A673 (cell line): ENCODE data around the gene CACNB1. TPM values are rescaled to one million over a fixed set of nuclear protein-coding genes. Genes with fewer than 3 reads are reported as not detected.

Experiments
- BruUV-seq: library from RNA; stranded (reverse); fragments of 400-500 nt; replicated peaks from 2 replicates; lab custom pipeline; 2021; lab: Mats Ljungman, UMichigan
- CTCF ChIA-PET: fragments of 300-600 bp; sonication (Branson Sonifier 250); formaldehyde crosslinking; loops from one replicate; lab custom pipeline; 2022; ENCODE audit warnings: antibody characterized with exemption; lab: Charles Lee
- POLR2A ChIA-PET: fragments of 300-600 bp; sonication (Branson Sonifier 250); formaldehyde crosslinking; loops from one replicate; lab custom pipeline; 2022; ENCODE audit warnings: antibody characterized with exemption; ENCODE audit not compliant: low non-redundant PET; lab: Charles Lee
- DNase-seq: peaks from one replicate; pipeline ENCODE4 v3.0.0-alpha.2; 2015; ENCODE audit warnings: low spot score
- H3K27ac ChIP-seq: fragments of 200-600 bp; sonication (generic); 2 replicates; pipeline ENCODE4 v1.5.1; 2016; ENCODE audit warnings: mixed run types, low read depth, mild to moderate bottlenecking, mixed read lengths, antibody characterized with exemption, low read length; ENCODE audit not compliant: poor library complexity, severe bottlenecking
- H3K27me3 ChIP-seq: fragments of 200-600 bp; sonication (generic); replicated peaks from 2 replicates; pipeline ENCODE4 v1.6.1; 2017; ENCODE audit warnings: mixed run types, low read depth, mild to moderate bottlenecking, mixed read lengths, antibody characterized with exemption, low read length; ENCODE audit not compliant: insufficient read depth, poor library complexity
- H3K36me3 ChIP-seq: fragments of 200-600 bp; sonication (generic); 2 replicates; pipeline ENCODE4 v1.6.1; 2016; ENCODE audit warnings: mixed run types, mild to moderate bottlenecking, mixed read lengths, antibody characterized with exemption, low read length; ENCODE audit not compliant: insufficient read depth, poor library complexity, severe bottlenecking
- H3K4me1 ChIP-seq: fragments of 200-600 bp; sonication (generic); 2 replicates; pipeline ENCODE4 v1.6.1; 2017; ENCODE audit warnings: mixed run types, mild to moderate bottlenecking, mixed read lengths, antibody characterized with exemption, low read length; ENCODE audit not compliant: insufficient read depth, poor library complexity, severe bottlenecking
- H3K4me3 ChIP-seq: fragments of 200-600 bp; sonication (generic); 2 replicates; pipeline ENCODE4 v1.5.1; 2016; ENCODE audit warnings: low read depth, mixed run types, mild to moderate bottlenecking, mixed read lengths, low read length; ENCODE audit not compliant: poor library complexity, severe bottlenecking
- H3K9me3 ChIP-seq: fragments of 200-600 bp; sonication (generic); 2 replicates; pipeline ENCODE4 v1.6.1; 2016; ENCODE audit warnings: mixed run types, low read depth, mild to moderate bottlenecking, mixed read lengths, antibody characterized with exemption, low read length; ENCODE audit not compliant: poor library complexity, severe bottlenecking
- EZH2 ChIP-seq: fragments of 200-600 bp; sonication (generic); IDR thresholded peaks from 2 replicates; pipeline ENCODE4 v1.6.1; 2017; ENCODE audit warnings: borderline replicate concordance, low read depth, mild to moderate bottlenecking, mixed read lengths, antibody characterized with exemption, low read length; ENCODE audit not compliant: poor library complexity, severe bottlenecking
- intact Hi-C: fragments of 100-400 bp; cut with micrococcal nuclease; formaldehyde crosslinking; loops from one replicate; pipeline ENCODE4 v1.10.0; 2022; ENCODE audit not compliant: unreplicated experiment
- total RNA-seq: library from RNA; stranded (reverse); gene quantifications from 2 replicates; pipeline ENCODE4 v1.2.3, GENCODE V29; 2021
- TF ChIP-seq, protein P1 (sequence below): fragments of 300-800, 200-600 bp; sonication (generic); conservative IDR thresholded peaks from 2 replicates; pipeline ENCODE4 v1.5.1; 2017; ENCODE audit warnings: low read depth, mild to moderate bottlenecking, antibody characterized with exemption, low read length, moderate library complexity, mixed read lengths

The CACNB1 gene
- total RNA-seq, 1 experiment from 2014 or later: 8.0 TPM

DNA sequence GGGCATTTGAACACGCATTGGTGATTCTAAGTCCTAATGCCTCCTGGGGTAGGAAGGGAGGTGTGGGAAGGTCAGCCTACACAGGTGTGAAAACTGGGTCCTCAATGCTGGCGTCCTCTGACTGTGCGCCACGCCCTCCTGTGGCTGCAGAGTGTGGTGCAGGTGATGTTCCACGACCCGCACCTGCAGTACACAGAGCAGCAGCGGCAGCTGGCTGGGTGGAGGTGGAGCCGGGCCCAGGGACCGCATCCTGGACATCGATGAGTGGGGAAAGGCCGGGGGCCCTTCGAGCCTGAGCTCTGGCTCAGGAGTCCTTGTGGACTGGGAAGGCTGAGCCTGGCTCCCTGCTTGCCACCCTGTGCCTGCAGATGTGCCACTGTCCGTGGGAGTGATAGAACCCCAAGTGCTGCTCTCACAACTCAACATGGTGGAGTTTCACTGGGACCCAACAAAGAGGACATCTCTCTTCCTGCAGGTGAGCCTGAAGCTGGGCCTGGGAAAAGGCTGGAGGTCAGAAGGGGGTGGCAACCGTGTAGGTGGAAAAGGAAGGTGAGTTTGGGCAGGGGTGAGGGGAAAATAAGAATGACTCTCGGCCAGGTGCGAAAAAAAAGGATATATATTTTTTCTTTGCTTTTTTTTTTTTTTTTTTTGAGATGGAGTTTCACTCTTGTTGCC, 42.3 kb upstream of the CACNB1 start:
- no peaks in the 10 kb centered on the region for H3K36me3 ChIP-seq
- no peak for TF ChIP-seq EZH2
- TF ChIP-seq, protein P1, sequence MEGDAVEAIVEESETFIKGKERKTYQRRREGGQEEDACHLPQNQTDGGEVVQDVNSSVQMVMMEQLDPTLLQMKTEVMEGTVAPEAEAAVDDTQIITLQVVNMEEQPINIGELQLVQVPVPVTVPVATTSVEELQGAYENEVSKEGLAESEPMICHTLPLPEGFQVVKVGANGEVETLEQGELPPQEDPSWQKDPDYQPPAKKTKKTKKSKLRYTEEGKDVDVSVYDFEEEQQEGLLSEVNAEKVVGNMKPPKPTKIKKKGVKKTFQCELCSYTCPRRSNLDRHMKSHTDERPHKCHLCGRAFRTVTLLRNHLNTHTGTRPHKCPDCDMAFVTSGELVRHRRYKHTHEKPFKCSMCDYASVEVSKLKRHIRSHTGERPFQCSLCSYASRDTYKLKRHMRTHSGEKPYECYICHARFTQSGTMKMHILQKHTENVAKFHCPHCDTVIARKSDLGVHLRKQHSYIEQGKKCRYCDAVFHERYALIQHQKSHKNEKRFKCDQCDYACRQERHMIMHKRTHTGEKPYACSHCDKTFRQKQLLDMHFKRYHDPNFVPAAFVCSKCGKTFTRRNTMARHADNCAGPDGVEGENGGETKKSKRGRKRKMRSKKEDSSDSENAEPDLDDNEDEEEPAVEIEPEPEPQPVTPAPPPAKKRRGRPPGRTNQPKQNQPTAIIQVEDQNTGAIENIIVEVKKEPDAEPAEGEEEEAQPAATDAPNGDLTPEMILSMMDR: peak; percentile 62
- intact Hi-C loops: loop anchor here (5.0 kb wide), 3 partner anchors 42 to 257 kb away; partner anchors contain the start of genes CACNB1 and PLXDC1
- H3K9me3 ChIP-seq: no peaks in the 10 kb centered on the region
- H3K4me3 ChIP-seq: no peak overlapping the region
- no peaks in the 10 kb centered on the region for H3K27me3 ChIP-seq
- H3K4me1 ChIP-seq: peaks cover 10% of the 10 kb centered on the region
- no peak for DNase-seq
- BruUV-seq: no TSS peak
- POLR2A ChIA-PET: no interaction called here
- H3K27ac ChIP-seq: no peak overlapping the region
- CTCF ChIA-PET: interaction anchor here (0.6 kb wide), 1 partner anchor 9 kb away, joined by 4 read pairs; no protein-coding TSS in a partner anchor

DNA sequence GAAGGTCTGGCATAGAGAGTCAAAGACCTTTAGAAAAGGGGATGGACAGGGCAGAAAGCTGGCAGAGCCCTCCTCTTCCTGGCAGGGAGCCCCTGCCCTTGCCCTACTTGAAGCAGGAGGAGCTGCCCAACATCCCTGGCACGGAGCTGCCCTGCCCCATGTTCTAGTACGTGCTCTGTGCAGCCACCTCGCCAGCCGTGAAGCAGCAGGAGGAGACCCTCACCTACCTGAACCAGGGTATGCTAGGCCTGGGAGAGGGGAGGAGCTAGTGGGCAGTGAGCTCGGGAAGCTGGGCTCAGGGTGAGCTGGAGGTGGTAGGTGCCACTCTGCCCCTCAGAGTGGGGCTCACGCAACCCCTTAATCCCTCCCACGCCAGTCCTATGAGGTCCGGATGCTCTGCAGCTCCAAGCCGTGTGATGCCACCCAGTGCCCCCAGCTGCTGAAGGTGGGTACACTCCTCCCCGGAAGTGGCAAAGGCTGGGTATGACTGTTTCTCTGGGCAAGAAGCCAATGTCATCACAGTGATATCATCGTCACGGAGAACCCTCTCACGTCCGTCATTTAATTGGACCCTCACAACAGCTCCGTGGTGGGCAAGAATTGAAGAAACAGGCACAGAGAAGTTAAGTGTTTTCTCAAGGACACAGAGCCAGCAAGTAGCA, 41.0 kb upstream of the CACNB1 start:
- intact Hi-C loops: loop anchor here (5.0 kb wide), 1 partner anchor 41 kb away; the partner anchor contains the start of gene CACNB1
- Histone ChIP-seq H3K4me1 (no peaks in the 10 kb centered on the region), H3K27ac (no peak overlapping the region), H3K27me3 (no peaks in the 10 kb centered on the region), H3K4me3 (no peak overlapping the region), H3K9me3 (no peaks in the 10 kb centered on the region), H3K36me3 (no peaks in the 10 kb centered on the region)
- no TSS peak for BruUV-seq
- TF ChIP-seq EZH2: no peak
- TF ChIP-seq, protein P1: no peak
- ChIA-PET POLR2A (no interaction called here), CTCF (interaction anchor here (0.6 to 1.0 kb wide), 3 partner anchors 21 to 38 kb away, joined by 3 read pairs; partner anchors contain the start of gene RPL19)
- DNase-seq: peak; percentile 46

DNA sequence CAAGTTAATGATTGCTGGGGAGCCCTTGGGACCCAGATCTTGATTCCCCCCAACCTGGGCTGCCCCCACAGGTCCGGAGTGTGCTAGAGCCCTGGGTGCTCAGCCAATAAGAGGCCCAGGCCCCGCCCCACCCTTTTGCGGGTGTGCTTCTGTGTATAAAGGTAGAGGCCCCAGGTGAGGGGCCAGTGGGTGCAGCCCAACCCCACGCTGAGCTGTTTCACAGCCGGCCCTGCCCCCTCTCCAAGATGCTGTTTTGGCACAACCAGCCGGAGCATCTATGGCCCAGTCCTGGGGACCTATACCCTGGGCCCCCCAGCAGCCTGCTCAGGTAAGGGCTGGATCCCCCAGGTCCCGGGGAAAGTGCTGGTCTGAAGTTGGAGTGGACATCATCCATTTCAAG, 40.1 kb upstream of the CACNB1 start:
- no TSS peak for BruUV-seq
- intact Hi-C loops: loop anchor here (5.0 kb wide), 1 partner anchor 40 kb away; the partner anchor contains the start of gene CACNB1

More for the DNA sequence above, 40.1 kb upstream of the CACNB1 start:
- no peak for DNase-seq
- H3K27me3 ChIP-seq: no peaks in the 10 kb centered on the region
- H3K9me3 ChIP-seq: no peaks in the 10 kb centered on the region
- no peak overlapping the region for H3K4me3 ChIP-seq
- no peaks in the 10 kb centered on the region for H3K36me3 ChIP-seq
- no peak for TF ChIP-seq EZH2
- TF ChIP-seq, protein P1: no peak
- no peak overlapping the region for H3K27ac ChIP-seq
- POLR2A ChIA-PET: no interaction called here
- CTCF ChIA-PET: interaction anchor here (0.9 kb wide), 1 partner anchor 28 kb away, joined by 4 read pairs; no protein-coding TSS in a partner anchor
- no peaks in the 10 kb centered on the region for H3K4me1 ChIP-seq
